ENCODE data around the gene DPF1. TPM values are rescaled to one million over a fixed set of nuclear protein-coding genes. Genes with fewer than 3 reads are reported as not detected.

Gene DPF1
- total RNA-seq, 1 donor from 2014 or later, result 2.4 TPM

GRCh38 chr19:38206928-38207327, 17.1 kb downstream of the DPF1 start:
- Mint-ChIP-seq H3K4me1 (ENCODE audit: low read depth) (peaks cover 19% of the 10 kb centered on the region), H3K36me3 (ENCODE audit: low read depth) (peaks cover 4% of the 10 kb centered on the region), H3K27me3 (ENCODE audit: low read depth) (no peaks in the 10 kb centered on the region), H3K4me3 (ENCODE audit: unreplicated experiment) (no peak overlapping the region), H3K27ac (ENCODE audit: unreplicated experiment) (no peak overlapping the region), H3K9me3 (ENCODE audit: low read depth) (no peaks in the 10 kb centered on the region)
- no peak for TF ChIP-seq CTCF (IDR thresholded peaks at IDR 0.05)
- no peak for DNase-seq (ENCODE audit: low spot score)

DNA sequence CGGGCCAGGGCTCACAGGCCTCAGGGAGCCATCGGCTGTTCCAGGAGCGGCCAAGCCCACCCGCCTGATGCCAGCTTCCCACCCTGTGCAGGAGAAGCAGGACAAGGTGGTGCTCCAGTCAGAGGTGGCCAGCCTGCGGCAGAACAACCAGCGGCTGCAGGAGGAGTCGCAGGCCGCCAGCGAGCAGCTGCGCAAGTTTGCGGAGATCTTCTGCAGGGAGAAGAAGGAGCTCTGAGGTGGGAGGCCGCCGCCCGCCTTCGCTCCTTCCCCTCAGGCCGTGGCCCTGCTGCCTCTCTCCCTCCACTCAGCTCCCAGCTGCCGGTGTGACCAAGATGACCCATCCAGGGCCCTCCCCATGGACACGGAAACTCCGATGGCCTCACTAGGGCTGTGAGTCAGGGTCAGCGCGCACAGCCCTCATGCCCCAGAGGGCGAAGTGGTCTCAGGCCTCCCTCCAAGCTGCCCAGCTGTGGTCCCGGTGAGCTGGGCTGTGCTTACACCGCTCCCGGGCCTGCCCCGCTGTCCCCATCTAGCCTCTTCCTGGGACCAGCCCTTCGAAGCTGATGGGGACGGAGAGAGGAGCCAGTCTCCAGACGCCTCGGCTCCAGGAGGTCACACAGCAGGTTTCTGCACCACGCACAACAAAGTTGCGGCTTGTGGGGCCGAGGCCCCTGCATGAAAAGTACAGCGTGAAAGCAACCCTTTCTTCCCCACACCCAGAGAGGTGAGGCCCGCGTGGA, 17.8 kb downstream of the DPF1 start:
- Mint-ChIP-seq H3K4me3 (ENCODE audit: unreplicated experiment) (no peak overlapping the region), H3K9me3 (ENCODE audit: low read depth) (no peaks in the 10 kb centered on the region), H3K27ac (ENCODE audit: unreplicated experiment) (no peak overlapping the region), H3K36me3 (ENCODE audit: low read depth) (peaks cover 6% of the 10 kb centered on the region), H3K4me1 (ENCODE audit: low read depth) (peaks cover 19% of the 10 kb centered on the region), H3K27me3 (ENCODE audit: low read depth) (no peaks in the 10 kb centered on the region)
- no peak for DNase-seq (ENCODE audit: low spot score)
- TF ChIP-seq CTCF (IDR thresholded peaks at IDR 0.05), result no peak

DNA sequence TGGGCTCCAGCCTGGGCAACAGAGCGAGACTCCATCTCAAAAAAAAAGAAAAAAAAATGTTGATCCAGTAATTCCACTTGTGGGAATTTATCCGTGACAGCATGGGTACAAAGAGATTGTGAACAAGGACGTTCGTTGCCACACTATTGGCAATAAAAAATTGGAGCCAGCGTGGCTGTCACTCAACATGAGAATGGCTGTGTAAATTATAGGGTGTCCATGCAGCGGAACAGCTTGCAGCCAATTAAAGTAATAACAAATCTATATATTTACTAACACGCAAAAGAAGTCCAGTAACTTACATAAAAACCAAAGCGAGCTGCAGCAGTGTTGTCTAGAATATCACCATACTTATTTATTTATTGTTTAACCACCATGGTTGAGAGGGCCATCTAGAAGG, 19.3 kb downstream of the DPF1 start:
- H3K4me1 Mint-ChIP-seq (ENCODE audit: low read depth), result peaks cover 7% of the 10 kb centered on the region
- DNase-seq (ENCODE audit: low spot score), result no peak
- H3K9me3 Mint-ChIP-seq (ENCODE audit: low read depth), result no peaks in the 10 kb centered on the region
- no peaks in the 10 kb centered on the region for H3K27me3 Mint-ChIP-seq (ENCODE audit: low read depth)
- no peak for TF ChIP-seq CTCF (IDR thresholded peaks at IDR 0.05)
- H3K27ac Mint-ChIP-seq (ENCODE audit: unreplicated experiment), result no peak overlapping the region
- no peak overlapping the region for H3K4me3 Mint-ChIP-seq (ENCODE audit: unreplicated experiment)
- H3K36me3 Mint-ChIP-seq (ENCODE audit: low read depth), result peaks cover 6% of the 10 kb centered on the region

GRCh38 chr19:38204096-38204495, 19.9 kb downstream of the DPF1 start:
- no peak overlapping the region for H3K4me3 Mint-ChIP-seq (ENCODE audit: unreplicated experiment)
- H3K9me3 Mint-ChIP-seq (ENCODE audit: low read depth), result no peaks in the 10 kb centered on the region
- DNase-seq (ENCODE audit: low spot score), result no peak
- H3K27me3 Mint-ChIP-seq (ENCODE audit: low read depth), result no peaks in the 10 kb centered on the region
- no peak for TF ChIP-seq CTCF (IDR thresholded peaks at IDR 0.05)
- peaks cover 6% of the 10 kb centered on the region for H3K36me3 Mint-ChIP-seq (ENCODE audit: low read depth)
- H3K4me1 Mint-ChIP-seq (ENCODE audit: low read depth), result peaks cover 1% of the 10 kb centered on the region
- no peak overlapping the region for H3K27ac Mint-ChIP-seq (ENCODE audit: unreplicated experiment)

DNA sequence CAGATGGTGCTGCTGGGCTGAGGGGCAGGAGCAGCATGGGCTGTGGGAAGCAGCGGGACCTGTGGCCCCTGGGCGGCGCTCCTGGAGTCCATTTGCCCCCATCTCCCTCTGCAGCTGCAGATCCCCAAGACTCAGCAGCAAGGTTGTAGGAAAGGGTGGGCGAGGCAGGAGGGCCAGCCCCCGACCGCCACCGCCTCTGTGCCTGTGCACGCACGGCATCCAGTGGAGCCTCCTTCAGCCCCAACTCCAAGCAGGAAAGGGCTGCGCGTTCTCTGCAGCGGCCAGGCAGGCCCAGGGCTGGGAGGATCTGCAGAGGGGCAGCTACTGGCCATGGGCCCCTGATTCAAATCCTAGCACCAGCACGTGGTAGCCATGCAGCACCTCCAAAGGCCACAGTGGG, 20.8 kb downstream of the DPF1 start:
- no peaks in the 10 kb centered on the region for H3K27me3 Mint-ChIP-seq (ENCODE audit: low read depth)
- DNase-seq (ENCODE audit: low spot score), result no peak
- H3K9me3 Mint-ChIP-seq (ENCODE audit: low read depth), result no peaks in the 10 kb centered on the region
- no peak overlapping the region for H3K27ac Mint-ChIP-seq (ENCODE audit: unreplicated experiment)
- H3K4me3 Mint-ChIP-seq (ENCODE audit: unreplicated experiment), result no peak overlapping the region
- TF ChIP-seq CTCF (IDR thresholded peaks at IDR 0.05), result no peak
- H3K36me3 Mint-ChIP-seq (ENCODE audit: low read depth), result peaks cover 6% of the 10 kb centered on the region
- no peaks in the 10 kb centered on the region for H3K4me1 Mint-ChIP-seq (ENCODE audit: low read depth)
